ENCODE measurements around the gene HBG2.

- no peak for TF ChIP-seq EZH2phosphoT487 (IDR thresholded peaks at IDR 0.05; ENCODE audit: low read depth, severe bottlenecking, unreplicated experiment)
- TF ChIP-seq, protein P1, sequence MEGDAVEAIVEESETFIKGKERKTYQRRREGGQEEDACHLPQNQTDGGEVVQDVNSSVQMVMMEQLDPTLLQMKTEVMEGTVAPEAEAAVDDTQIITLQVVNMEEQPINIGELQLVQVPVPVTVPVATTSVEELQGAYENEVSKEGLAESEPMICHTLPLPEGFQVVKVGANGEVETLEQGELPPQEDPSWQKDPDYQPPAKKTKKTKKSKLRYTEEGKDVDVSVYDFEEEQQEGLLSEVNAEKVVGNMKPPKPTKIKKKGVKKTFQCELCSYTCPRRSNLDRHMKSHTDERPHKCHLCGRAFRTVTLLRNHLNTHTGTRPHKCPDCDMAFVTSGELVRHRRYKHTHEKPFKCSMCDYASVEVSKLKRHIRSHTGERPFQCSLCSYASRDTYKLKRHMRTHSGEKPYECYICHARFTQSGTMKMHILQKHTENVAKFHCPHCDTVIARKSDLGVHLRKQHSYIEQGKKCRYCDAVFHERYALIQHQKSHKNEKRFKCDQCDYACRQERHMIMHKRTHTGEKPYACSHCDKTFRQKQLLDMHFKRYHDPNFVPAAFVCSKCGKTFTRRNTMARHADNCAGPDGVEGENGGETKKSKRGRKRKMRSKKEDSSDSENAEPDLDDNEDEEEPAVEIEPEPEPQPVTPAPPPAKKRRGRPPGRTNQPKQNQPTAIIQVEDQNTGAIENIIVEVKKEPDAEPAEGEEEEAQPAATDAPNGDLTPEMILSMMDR (IDR thresholded peaks at IDR 0.05; ENCODE audit: poor library complexity): no peak
Measured at GRCh38 chr11:5251746-5252145, 2.8 kb downstream of the HBG2 start.
